ENCODE data around the gene TMEM131. TPM values are rescaled to one million over a fixed set of nuclear protein-coding genes. Genes with fewer than 3 reads are reported as not detected.
A peak's percentile ranks its signal among the peaks of the same experiment; 100 is the strongest.

Gene TMEM131
- total RNA-seq, 5 donors from 2014 or later (not counting 1 experiment from before 2014, with no cell fraction given), result 39.3 to 43.9 (median 41.1) TPM

DNA sequence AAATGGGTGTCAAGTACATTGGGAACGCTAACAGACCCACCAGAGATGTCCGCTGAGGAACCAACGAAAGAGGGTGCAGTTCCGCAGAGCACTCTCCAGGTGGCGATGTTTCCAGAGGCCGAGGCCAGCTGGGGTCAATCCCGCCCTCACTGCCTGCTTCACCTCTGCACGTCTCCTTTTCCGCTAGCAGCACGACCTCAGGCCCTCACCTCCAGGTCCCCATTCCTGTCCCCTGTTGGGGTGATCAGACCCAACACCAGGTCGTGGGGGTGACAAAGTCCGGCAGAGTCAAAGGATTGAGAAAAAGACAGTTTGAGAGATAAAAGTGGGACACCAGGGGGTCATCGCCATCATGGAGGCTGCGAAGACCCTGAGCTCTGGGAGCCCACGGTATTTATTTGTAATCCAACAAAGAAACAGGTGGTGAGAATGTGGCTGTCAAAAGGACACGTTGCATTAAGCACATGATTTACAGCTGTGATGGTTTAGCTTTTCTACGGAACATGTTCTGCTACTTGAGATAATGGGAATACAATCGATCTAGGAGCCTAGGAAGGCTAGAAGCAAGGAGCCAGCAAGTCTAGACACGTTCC lies 255.1 kb downstream of the TMEM131 start:
- H3K4me3 ChIP-seq (ENCODE audit: control insufficient read depth in 1 of 2, extremely low read depth in 1 of 2, low read length in 1 of 2), result no peak overlapping the region
- ATAC-seq (replicated peaks in 1 of 4) (peak in 3 of 4 experiments; percentile 27 to 46 (median 34)), DNase-seq (peak in 13 of 35 experiments; percentile 17 to 63 (median 31))
- H3K27me3 ChIP-seq (replicated peaks in 1 of 2; ENCODE audit: control insufficient read depth in 2 of 2, extremely low read depth in 1 of 2, insufficient read depth in 2 of 2, low read length in 1 of 2), result no peaks in the 10 kb centered on the region
- H3K4me3 Mint-ChIP-seq, result peak overlapping the region in 2 of 3 donors; percentile 10 to 21
- ChIA-PET CTCF (interaction anchor here (0.6 to 2.2 kb wide), 11 partner anchors 16 to 1439 kb away, joined by 3 to 6 read pairs (median 3); partner anchors contain the start of gene ZAP70 (in 1 of the 2)), POLR2A (interaction anchor here in 1 of 2 donors (0.7 to 1.1 kb wide), 2 partner anchors 23 to 191 kb away, joined by 3 read pairs; no protein-coding TSS in a partner anchor)
- no peaks in the 10 kb centered on the region for H3K27me3 Mint-ChIP-seq
- WGBS (ENCODE audit: insufficient coverage), result 75% methylated on average over 10 of the region's 19 CpGs
- H3K4me1 ChIP-seq (ENCODE audit: control insufficient read depth in 1 of 2, extremely low read depth in 1 of 2, insufficient read depth in 2 of 2, low read length in 2 of 2), result peaks cover 6 to 72% of the 10 kb centered on the region in 2 experiments
- H3K36me3 ChIP-seq (ENCODE audit: control insufficient read depth in 2 of 2, extremely low read depth in 1 of 2, insufficient read depth in 1 of 2, low read length in 1 of 2), result peaks cover 22 to 60% of the 10 kb centered on the region in 2 donors
- H3K36me3 Mint-ChIP-seq, result peaks cover 35% of the 10 kb centered on the region
- H3K9me3 Mint-ChIP-seq, result no peaks in the 10 kb centered on the region
- H3K4me1 Mint-ChIP-seq, result peaks cover 60 to 62% (median 60%) of the 10 kb centered on the region in 3 donors
- H3K9me3 ChIP-seq, result no peaks in the 10 kb centered on the region
- peak overlapping the region; percentile 5 for H3K27ac ChIP-seq (ENCODE audit: low read length)
- peak overlapping the region; percentile 79 to 86 for H3K27ac Mint-ChIP-seq

DNA sequence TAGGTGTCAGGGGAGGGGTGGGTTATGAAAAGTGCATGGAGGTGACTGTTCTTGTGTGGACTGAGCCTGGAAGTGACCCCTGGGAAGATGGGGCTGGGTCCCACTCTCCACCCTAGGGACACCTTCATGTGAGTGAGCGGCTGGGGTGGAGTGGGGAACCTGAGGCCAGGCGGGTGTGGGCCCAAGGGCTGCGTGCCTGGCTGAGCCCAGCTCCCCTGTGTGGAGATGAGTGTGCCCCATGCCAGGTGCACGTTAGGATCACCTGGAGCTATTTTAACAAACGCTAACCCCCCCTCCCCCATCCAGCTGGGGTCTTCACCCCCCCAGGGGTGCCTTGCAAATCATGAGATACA lies 255.9 kb downstream of the TMEM131 start:
- Mint-ChIP-seq H3K9me3 (no peaks in the 10 kb centered on the region), H3K36me3 (peaks cover 35% of the 10 kb centered on the region), H3K4me1 (peaks cover 53 to 55% (median 53%) of the 10 kb centered on the region in 3 donors), H3K27ac (no peak overlapping the region), H3K27me3 (no peaks in the 10 kb centered on the region), H3K4me3 (no peak overlapping the region)
- ATAC-seq (replicated peaks in 1 of 4) (no peak), DNase-seq (no peak)
- Histone ChIP-seq H3K27ac (ENCODE audit: low read length) (no peak overlapping the region), H3K4me1 (ENCODE audit: control insufficient read depth in 1 of 2, extremely low read depth in 1 of 2, insufficient read depth in 2 of 2, low read length in 2 of 2) (peaks cover 4 to 64% of the 10 kb centered on the region in 2 experiments), H3K36me3 (ENCODE audit: control insufficient read depth in 2 of 2, extremely low read depth in 1 of 2, insufficient read depth in 1 of 2, low read length in 1 of 2) (peaks cover 22 to 68% of the 10 kb centered on the region in 2 donors), H3K9me3 (no peaks in the 10 kb centered on the region), H3K4me3 (ENCODE audit: control insufficient read depth in 1 of 2, extremely low read depth in 1 of 2, low read length in 1 of 2) (no peak overlapping the region), H3K27me3 (replicated peaks in 1 of 2; ENCODE audit: control insufficient read depth in 2 of 2, extremely low read depth in 1 of 2, insufficient read depth in 2 of 2, low read length in 1 of 2) (no peaks in the 10 kb centered on the region)
- ChIA-PET POLR2A (no interaction called here), CTCF (interaction anchor here (0.5 to 2.2 kb wide), 9 partner anchors 9 to 645 kb away, joined by 3 to 5 read pairs (median 3); partner anchors contain the start of gene ZAP70 (in 1 of the 2))
- WGBS (ENCODE audit: insufficient coverage), result no CpG with 5 or more reads among the region's 5 CpGs

DNA sequence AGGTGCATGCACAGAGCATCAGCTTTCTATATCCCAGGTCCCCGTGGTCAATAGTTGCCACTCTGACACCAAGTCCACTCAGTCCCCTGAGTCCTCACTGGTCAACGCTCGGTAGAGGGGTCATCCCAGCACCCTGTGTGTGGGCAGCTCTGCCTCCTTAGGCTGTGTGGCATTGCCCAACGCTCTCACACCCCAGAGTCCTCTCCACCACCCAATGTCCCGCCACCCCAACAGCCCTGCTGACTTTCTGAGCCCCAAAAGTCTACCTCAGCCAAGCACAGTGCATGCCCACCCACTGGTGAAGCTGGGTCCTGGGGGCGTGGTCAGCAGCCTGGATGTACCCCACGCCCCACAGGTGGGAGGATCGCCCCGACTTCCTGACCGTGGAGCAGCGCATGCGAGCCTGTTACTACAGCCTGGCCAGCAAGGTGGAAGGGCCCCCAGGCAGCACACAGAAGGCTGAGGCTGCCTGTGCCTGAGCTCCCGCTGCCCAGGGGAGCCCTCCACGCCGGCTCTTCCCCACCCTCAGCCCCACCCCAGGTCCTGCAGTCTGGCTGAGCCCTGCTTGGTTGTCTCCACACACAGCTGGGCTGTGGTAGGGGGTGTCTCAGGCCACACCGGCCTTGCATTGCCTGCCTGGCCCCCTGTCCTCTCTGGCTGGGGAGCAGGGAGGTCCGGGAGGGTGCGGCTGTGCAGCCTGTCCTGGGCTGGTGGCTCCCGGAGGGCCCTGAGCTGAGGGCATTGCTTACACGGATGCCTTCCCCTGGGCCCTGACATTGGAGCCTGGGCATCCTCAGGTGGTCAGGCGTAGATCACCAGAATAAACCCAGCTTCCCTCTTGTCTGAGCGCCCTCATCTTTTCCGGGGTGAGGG lies 256.5 kb downstream of the TMEM131 start:
- peaks cover 32% of the 10 kb centered on the region for H3K36me3 Mint-ChIP-seq
- H3K27me3 Mint-ChIP-seq, result no peaks in the 10 kb centered on the region
- H3K36me3 ChIP-seq (ENCODE audit: control insufficient read depth in 2 of 2, extremely low read depth in 1 of 2, insufficient read depth in 1 of 2, low read length in 1 of 2), result peaks cover 28 to 74% of the 10 kb centered on the region in 2 donors
- H3K27me3 ChIP-seq (replicated peaks in 1 of 2; ENCODE audit: control insufficient read depth in 2 of 2, extremely low read depth in 1 of 2, insufficient read depth in 2 of 2, low read length in 1 of 2), result no peaks in the 10 kb centered on the region
- H3K9me3 Mint-ChIP-seq, result no peaks in the 10 kb centered on the region
- no peak for DNase-seq
- POLR2A ChIA-PET, result no interaction called here
- peak overlapping the region in 1 of 2 donors; percentile 66 for H3K27ac Mint-ChIP-seq
- ATAC-seq (replicated peaks in 1 of 4), result no peak
- CTCF ChIA-PET, result interaction anchor here (0.5 to 2.2 kb wide), 7 partner anchors 9 to 646 kb away, joined by 3 to 5 read pairs (median 3); no protein-coding TSS in a partner anchor
- no peak overlapping the region for H3K4me3 ChIP-seq (ENCODE audit: control insufficient read depth in 1 of 2, extremely low read depth in 1 of 2, low read length in 1 of 2)
- H3K4me3 Mint-ChIP-seq, result no peak overlapping the region
- WGBS (ENCODE audit: insufficient coverage), result 94% methylated on average over 18 of the region's 23 CpGs
- H3K27ac ChIP-seq (ENCODE audit: low read length), result no peak overlapping the region
- H3K4me1 Mint-ChIP-seq, result peaks cover 48 to 50% (median 48%) of the 10 kb centered on the region in 3 donors
- H3K9me3 ChIP-seq, result no peaks in the 10 kb centered on the region
- peaks cover 4 to 63% of the 10 kb centered on the region in 2 experiments for H3K4me1 ChIP-seq (ENCODE audit: control insufficient read depth in 1 of 2, extremely low read depth in 1 of 2, insufficient read depth in 2 of 2, low read length in 2 of 2)

DNA sequence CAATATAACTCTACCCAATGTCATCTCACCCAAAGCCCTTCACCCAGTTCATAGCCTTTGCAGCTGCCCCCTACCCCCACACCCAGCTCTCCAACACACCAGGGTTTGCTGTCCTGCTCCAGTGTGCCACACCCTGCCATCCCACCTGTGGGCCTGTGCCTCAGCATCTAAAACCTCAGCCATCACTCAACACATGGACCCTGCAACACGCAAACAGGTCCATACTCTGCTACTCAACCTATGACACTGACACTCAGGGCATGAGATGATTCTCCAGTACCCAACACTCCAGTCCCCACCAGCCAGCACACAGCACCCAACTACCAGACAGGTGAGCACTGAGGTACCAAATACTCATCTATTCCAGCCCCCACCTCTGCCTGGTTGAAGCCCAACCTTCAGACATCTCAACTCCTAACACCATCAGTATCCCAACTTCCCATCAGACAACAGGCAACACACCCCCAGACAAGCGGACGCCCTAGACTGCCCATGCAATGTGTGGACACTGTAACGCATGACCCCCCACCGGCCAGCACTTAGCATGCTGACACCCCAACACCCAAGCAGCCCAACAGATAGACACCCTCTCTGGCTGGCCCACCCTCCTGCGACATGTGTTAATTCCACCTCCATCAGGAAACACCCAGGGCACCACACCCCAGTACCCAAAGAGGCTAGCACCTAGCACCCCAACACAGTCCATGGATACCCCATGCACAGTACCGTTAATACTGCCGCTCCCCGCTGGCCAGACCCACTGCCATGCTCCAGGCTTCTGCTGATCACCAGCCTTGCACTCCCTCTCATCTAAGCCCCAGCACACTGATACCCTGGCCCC lies 257.3 kb downstream of the TMEM131 start:
- H3K27ac Mint-ChIP-seq, result peak overlapping the region; percentile 27 to 66
- DNase-seq (no peak), ATAC-seq (replicated peaks in 1 of 4) (peak in 1 of 4 experiments; percentile 9)
- Histone ChIP-seq H3K36me3 (ENCODE audit: control insufficient read depth in 2 of 2, extremely low read depth in 1 of 2, insufficient read depth in 1 of 2, low read length in 1 of 2) (peaks cover 34 to 82% of the 10 kb centered on the region in 2 donors), H3K27me3 (replicated peaks in 1 of 2; ENCODE audit: control insufficient read depth in 2 of 2, extremely low read depth in 1 of 2, insufficient read depth in 2 of 2, low read length in 1 of 2) (no peaks in the 10 kb centered on the region), H3K9me3 (no peaks in the 10 kb centered on the region), H3K4me3 (ENCODE audit: control insufficient read depth in 1 of 2, extremely low read depth in 1 of 2, low read length in 1 of 2) (no peak overlapping the region), H3K27ac (ENCODE audit: low read length) (no peak overlapping the region), H3K4me1 (ENCODE audit: control insufficient read depth in 1 of 2, extremely low read depth in 1 of 2, insufficient read depth in 2 of 2, low read length in 2 of 2) (peaks cover 4 to 64% of the 10 kb centered on the region in 2 experiments)
- no peak overlapping the region for H3K4me3 Mint-ChIP-seq
- peaks cover 39 to 45% (median 40%) of the 10 kb centered on the region in 3 donors for H3K4me1 Mint-ChIP-seq
- H3K36me3 Mint-ChIP-seq, result peaks cover 31% of the 10 kb centered on the region
- CTCF ChIA-PET, result no interaction called here
- WGBS (ENCODE audit: insufficient coverage), result 97% methylated on average over 6 of the region's 9 CpGs
- no peaks in the 10 kb centered on the region for H3K27me3 Mint-ChIP-seq
- H3K9me3 Mint-ChIP-seq, result no peaks in the 10 kb centered on the region
- POLR2A ChIA-PET, result no interaction called here

DNA sequence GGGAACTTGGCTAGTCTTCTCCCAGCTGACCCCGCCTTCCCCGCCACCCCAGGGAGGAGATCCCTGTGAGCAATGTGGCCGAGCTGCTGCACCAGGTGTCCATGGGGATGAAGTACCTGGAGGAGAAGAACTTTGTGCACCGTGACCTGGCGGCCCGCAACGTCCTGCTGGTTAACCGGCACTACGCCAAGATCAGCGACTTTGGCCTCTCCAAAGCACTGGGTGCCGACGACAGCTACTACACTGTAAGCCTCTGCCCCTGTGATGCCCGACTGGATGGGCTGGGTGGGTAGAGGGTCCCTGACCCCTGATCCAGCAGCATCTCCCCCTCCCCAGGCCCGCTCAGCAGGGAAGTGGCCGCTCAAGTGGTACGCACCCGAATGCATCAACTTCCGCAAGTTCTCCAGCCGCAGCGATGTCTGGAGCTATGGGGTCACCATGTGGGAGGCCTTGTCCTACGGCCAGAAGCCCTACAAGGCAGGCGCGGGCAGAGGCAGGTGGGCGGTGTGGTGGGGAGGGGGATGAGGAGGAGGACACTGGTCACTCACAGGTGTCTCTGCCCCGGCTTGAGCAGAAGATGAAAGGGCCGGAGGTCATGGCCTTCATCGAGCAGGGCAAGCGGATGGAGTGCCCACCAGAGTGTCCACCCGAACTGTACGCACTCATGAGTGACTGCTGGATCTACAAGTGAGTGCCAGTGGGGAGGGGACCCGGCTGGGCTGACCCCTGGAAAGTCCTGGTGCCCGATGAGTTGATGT lies 258.1 kb downstream of the TMEM131 start:
- ChIA-PET CTCF (no interaction called here), POLR2A (no interaction called here)
- Mint-ChIP-seq H3K27me3 (no peaks in the 10 kb centered on the region), H3K27ac (no peak overlapping the region), H3K4me1 (peaks cover 32 to 40% (median 34%) of the 10 kb centered on the region in 3 donors), H3K36me3 (peaks cover 31% of the 10 kb centered on the region), H3K9me3 (no peaks in the 10 kb centered on the region), H3K4me3 (no peak overlapping the region)
- ATAC-seq (replicated peaks in 1 of 4) (no peak), DNase-seq (no peak)
- 95% methylated on average over 17 of the region's 32 CpGs for WGBS (ENCODE audit: insufficient coverage)
- no peak overlapping the region for H3K27ac ChIP-seq (ENCODE audit: low read length)
- H3K4me1 ChIP-seq (ENCODE audit: control insufficient read depth in 1 of 2, extremely low read depth in 1 of 2, insufficient read depth in 2 of 2, low read length in 2 of 2), result peaks cover 4 to 64% of the 10 kb centered on the region in 2 experiments
- H3K9me3 ChIP-seq, result no peaks in the 10 kb centered on the region
- no peak overlapping the region for H3K4me3 ChIP-seq (ENCODE audit: control insufficient read depth in 1 of 2, extremely low read depth in 1 of 2, low read length in 1 of 2)
- peaks cover 39 to 90% of the 10 kb centered on the region in 2 donors for H3K36me3 ChIP-seq (ENCODE audit: control insufficient read depth in 2 of 2, extremely low read depth in 1 of 2, insufficient read depth in 1 of 2, low read length in 1 of 2)
- no peaks in the 10 kb centered on the region for H3K27me3 ChIP-seq (replicated peaks in 1 of 2; ENCODE audit: control insufficient read depth in 2 of 2, extremely low read depth in 1 of 2, insufficient read depth in 2 of 2, low read length in 1 of 2)
